ENCODE measurements around the gene HIGD2A.
"Not testable (repeated sequence)": the region's sequence is repeated elsewhere in the genome, so short reads cannot be mapped to it uniquely, and the experiment has no call there.

Gene HIGD2A

DNA sequence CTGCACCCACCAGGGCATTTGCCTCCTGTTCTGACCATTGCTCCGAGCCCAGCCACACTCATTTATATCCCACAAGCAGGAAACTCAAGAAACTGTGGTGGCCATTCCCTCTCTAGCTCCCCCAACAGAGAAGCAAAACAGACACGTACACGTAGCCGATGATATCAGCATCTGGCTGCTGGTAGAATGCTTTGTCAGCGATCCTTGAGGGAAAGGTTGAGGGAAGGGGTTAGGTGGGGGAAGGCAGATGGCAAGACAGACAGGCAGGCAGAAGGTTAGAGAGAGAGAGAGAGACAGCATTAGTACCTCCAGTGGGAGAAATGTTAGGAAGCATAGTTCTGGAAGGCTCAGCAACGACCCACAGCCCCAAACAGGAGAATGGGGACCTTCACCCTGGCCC is 7.8 kb downstream of the HIGD2A start:
- no peak for DNase-seq

GRCh38 chr5:176397736-176398420 is 9.3 kb downstream of the HIGD2A start:
- no peak for DNase-seq

GRCh38 chr5:176400382-176401156 is 12.0 kb downstream of the HIGD2A start:
- DNase-seq = no peak

DNA sequence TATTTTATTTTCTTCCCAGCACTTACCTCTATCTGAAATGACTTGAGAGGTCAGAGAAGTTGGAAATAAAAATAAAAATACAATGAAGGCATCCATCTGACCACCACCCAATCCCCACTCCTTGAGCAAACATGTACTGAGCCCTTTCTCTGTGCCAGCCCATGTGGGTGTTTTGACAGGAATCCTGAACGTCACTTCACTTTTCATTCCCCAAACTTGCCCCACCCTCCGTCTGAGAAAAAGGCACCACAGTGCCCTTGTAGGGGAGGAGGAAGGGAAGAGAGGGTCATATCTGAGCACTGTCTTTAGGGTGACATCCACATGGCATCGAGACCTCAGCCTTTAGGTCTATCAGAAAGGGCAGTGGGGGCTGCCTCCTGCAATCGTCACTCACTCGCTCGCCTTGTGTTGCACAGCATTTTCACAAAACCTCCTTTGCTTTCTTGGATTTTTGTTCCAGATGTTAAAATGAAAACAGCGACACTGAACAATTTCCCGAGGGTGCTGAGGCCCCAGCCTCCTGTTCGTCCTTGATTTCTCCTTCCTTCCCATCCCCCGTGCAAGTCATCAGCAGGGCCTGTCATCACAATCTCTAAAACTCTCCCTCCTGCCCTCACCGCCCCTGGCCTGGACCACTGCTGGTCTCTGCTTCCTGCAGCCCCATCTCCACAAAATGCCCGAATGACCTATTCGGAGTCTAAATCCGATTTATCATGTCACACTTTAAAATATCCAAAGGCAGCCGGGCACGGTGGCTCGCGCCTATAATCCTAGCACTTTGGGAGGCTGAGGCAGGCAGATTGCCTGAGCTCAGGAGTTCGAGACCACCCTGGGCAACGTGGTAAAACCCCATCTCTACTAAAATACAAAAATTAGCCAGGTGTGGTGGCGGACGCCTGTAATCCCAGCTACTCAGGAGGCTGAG is 13.0 kb downstream of the HIGD2A start:
- DNase-seq = no peak

DNA sequence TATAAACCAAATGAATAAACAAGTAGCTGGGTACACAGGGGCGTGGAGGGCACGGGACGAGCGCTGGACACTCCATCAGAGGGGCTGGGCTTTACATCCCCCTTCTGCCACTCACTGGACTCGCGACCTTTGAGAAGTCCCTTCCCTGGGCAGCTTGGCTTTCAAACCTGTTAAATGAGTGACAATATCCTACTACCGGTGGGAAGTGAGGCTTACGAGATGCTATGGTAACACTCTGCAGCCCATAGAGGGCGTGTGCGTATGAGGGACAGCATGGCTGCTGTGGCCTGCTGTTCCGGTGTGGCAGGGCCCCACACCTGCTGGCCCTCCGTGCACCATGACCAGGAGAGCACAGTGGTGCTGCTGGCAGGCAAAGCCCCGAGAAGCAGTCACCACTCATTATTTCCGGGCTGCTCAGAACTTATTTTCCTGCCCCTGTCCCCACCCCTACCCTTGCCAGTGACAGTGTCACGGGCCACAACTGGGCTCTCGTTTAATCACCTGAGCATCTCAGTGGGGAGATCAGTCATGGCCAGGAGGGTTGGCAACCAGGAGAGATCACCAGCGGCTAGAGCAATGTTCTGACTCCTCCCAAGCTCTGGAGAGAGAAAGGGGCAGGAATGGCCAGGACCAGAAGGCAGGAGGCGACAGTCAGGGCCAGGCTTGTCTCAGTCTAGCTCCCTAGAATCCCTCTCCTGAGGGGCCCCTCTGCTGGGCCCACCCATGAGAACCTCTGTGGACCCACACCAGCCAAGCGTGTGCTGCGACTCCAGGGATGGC is 17.3 kb downstream of the HIGD2A start:
- no peak for DNase-seq

DNA sequence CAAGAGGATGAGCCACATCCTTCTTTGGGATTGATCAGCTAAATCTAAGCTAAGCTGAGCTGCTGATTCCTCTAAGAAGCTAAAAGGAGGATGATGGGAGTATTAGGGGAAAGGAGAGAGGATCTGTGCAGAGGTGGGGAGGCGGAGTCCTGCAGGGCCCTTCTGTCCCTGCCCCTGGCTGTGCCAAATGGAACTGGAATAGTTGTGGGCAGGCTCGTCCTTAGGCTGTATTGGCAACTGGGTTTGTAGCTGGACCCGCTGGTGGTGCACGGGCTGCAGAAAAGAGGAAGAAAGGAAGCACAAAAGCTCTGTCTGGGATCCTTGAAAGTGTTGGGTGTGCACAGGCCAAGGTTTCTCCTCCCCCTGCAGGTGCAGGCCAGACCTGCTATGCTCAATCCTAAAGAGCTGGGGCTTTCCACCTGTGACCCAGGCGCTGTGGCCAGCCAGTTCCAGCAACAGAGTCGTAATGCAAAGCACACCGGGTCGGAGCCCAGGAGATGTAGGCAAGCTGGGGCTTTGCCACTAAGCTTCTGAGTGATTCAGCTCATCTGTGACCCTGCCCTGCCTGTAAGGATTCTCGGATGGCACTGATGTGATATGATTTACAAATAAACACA is 18.0 kb downstream of the HIGD2A start:
- no peak for DNase-seq

- no peak for DNase-seq
Observed at GRCh38 chr5:176407456-176408251, 19.1 kb downstream of the HIGD2A start.

DNA sequence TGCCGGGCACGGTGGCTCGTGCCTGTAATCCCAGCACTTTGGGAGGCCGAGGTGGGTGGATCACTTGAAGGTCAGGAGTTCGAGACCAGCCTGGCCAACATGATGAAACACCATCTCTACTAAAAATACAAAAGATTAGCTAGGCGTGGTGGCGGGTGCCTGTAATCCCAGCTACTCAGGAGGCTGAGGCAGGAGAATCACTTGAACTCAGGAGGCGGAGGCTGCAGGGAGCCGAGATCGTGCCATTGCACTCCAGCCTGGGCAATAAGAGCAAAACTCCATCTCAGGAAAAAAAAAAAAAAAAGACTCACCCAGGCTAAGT is 19.7 kb downstream of the HIGD2A start:
- not testable (repeated sequence) for DNase-seq

DNA sequence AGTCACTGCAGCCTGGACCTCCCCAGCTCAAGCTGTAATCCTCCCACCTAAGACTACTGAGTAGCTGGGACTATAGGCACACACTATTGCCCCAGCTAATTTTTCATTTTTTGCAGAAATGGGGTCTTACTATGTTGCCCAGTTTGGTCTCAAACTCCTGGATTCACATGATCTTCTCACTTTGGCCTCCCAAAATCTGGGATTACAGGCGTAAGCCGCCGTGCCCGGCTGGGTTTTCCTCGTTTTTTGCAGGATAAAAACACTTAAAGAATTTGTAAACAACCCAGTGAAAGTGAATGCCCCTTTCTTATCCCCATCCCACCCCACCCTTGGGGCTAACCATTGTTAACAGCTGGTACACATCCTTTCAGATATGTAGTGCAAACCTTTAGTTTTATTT is 20.0 kb downstream of the HIGD2A start:
- DNase-seq = no peak

DNA sequence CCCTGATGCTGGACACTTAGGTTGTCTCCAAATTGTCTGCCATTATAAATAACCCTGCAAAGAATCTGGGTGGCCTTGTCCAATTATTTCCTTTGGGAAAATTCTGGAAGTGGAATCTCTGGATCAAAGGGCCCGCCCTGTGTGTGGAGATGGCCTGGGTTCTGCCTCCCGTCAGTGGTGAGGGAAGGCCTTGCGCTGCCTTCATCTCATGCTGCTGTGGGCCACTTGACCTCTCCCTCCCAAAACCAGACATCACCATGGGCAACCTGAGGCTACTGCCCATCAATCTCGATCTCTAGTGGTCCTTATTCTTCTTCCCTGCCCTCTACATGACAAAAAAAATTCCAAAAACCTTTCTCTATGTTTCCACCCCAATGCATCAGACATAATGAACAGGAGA is 21.2 kb downstream of the HIGD2A start:
- DNase-seq = no peak

GRCh38 chr5:176410486-176411180 is 22.1 kb downstream of the HIGD2A start:
- DNase-seq = no peak

- DNase-seq = no peak
Observed at GRCh38 chr5:176412517-176413254, 24.1 kb downstream of the HIGD2A start.

DNA sequence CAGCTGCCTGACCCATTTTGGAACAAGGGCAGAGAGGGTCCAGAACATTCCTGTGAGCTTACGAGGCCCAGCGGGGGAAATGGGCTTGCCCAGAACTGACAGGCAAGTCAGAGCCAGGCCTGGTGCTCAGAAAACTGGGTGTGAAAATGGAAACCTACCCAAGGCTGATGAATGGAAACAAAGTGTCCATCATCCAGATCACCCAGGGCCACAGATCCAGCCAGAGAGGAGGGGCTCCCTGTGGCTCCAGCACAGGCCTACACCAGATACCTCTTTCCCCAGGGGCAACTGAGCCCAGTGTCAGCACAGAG is 24.7 kb downstream of the HIGD2A start:
- DNase-seq = no peak

DNA sequence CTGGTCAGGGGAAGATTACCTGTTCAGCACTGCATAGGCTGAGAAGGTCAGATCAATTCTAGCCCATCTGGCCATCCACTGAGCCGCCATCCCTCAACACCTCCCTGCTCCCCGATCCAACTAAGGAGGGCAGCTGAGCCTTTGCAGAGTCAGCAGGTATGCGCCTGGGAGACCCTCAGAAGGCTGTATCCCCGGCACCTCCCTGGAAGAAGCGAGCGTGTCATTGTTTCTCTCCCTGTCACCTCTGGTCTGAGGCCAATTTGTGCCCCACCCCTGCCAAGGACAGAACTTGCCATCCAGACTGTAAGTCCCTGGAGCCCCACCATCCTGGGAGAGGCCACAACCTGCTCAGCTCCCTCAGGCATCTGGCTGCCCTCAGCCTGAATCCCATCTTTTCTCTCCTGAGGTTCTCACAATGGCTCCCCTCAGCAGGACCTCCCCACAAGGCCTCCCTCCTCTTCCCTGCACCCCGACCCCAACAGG is 25.2 kb downstream of the HIGD2A start:
- DNase-seq = no peak

- no peak for DNase-seq
Observed at GRCh38 chr5:176414704-176415103, 26.2 kb downstream of the HIGD2A start.

GRCh38 chr5:176415240-176415951 is 26.8 kb downstream of the HIGD2A start:
- DNase-seq = no peak

GRCh38 chr5:176415952-176416924 is 27.7 kb downstream of the HIGD2A start, which contains the start of gene CLTB:
Gene CLTB (minus strand): TSS chr5:176416539. CDS start chr5:176416363, 176 bp downstream.
- peak; percentile 97 for DNase-seq

- no peak for DNase-seq
Observed at GRCh38 chr5:176416965-176417364, 28.4 kb downstream of the HIGD2A start.
